H9 (cell line): ENCODE results near the gene SPRR2F. TPM values are rescaled to one million over a fixed set of nuclear protein-coding genes. Genes with fewer than 3 reads are reported as not detected.

Source experiments
- DNase-seq: peaks from one replicate; pipeline ENCODE4 v3.0.0-alpha.2; 2017
- H2AFZ ChIP-seq: one replicate; pipeline ENCODE4 v1.6.1; 2013; ENCODE audit warnings: mild to moderate bottlenecking, low read length, control low read depth, moderate library complexity
- H2AK5ac ChIP-seq: 2 replicates; pipeline ENCODE4 v1.6.1; 2013; ENCODE audit warnings: low read length, control low read depth, mixed read lengths; ENCODE audit not compliant: insufficient read length
- H2BK120ac ChIP-seq: one replicate; pipeline ENCODE4 v1.6.1; 2013; ENCODE audit warnings: low read depth, mild to moderate bottlenecking, low read length, control low read depth, inconsistent platforms; ENCODE audit not compliant: poor library complexity, severe bottlenecking
- H2BK12ac ChIP-seq: 2 replicates; pipeline ENCODE4 v1.6.1; 2013; ENCODE audit warnings: low read length, control low read depth, mixed read lengths, low read depth; ENCODE audit not compliant: insufficient read length
- H2BK15ac ChIP-seq: 2 replicates; pipeline ENCODE4 v1.6.1; 2013; ENCODE audit warnings: low read depth, low read length, control low read depth
- H2BK20ac ChIP-seq: one replicate; pipeline ENCODE4 v1.6.1; 2013; ENCODE audit warnings: low read depth, mild to moderate bottlenecking, low read length, control low read depth, inconsistent platforms; ENCODE audit not compliant: poor library complexity, severe bottlenecking
- H2BK5ac ChIP-seq: 2 replicates; pipeline ENCODE4 v1.6.1; 2013; ENCODE audit warnings: low read length, control low read depth, mixed read lengths; ENCODE audit not compliant: insufficient read length
- H3K14ac ChIP-seq: 2 replicates; pipeline ENCODE4 v1.6.1; 2013; ENCODE audit warnings: low read length, control low read depth; ENCODE audit not compliant: insufficient read depth
- H3K18ac ChIP-seq: 2 replicates; pipeline ENCODE4 v1.6.1; 2013; ENCODE audit warnings: low read depth, mild to moderate bottlenecking, mixed read lengths, low read length, control low read depth; ENCODE audit not compliant: insufficient read length
- H3K23ac ChIP-seq: 2 replicates; pipeline ENCODE4 v1.6.1; 2013; ENCODE audit warnings: low read length, control low read depth, mixed read lengths, low read depth; ENCODE audit not compliant: insufficient read length
- H3K23me2 ChIP-seq: 2 replicates; pipeline ENCODE4 v1.6.1; 2013; ENCODE audit warnings: low read depth, mild to moderate bottlenecking, mixed read lengths, low read length, control low read depth; ENCODE audit not compliant: insufficient read length, poor library complexity, severe bottlenecking
- H3K27ac ChIP-seq: 2 replicates; pipeline ENCODE4 v1.5.1; 2013; ENCODE audit warnings: low read length, control low read depth, mixed read lengths, low read depth; ENCODE audit not compliant: insufficient read length
- H3K27me3 ChIP-seq: 2 replicates; pipeline ENCODE4 v1.6.1; 2013; ENCODE audit warnings: low read length, control low read depth, inconsistent platforms; ENCODE audit not compliant: insufficient read depth
- H3K4ac ChIP-seq: 2 replicates; pipeline ENCODE4 v1.6.1; 2013; ENCODE audit warnings: low read depth, mild to moderate bottlenecking, control low read depth, inconsistent platforms, low read length, moderate library complexity
- H3K4me1 ChIP-seq: 2 replicates; pipeline ENCODE4 v1.6.1; 2013; ENCODE audit warnings: low read length, control low read depth, inconsistent platforms; ENCODE audit not compliant: insufficient read depth
- H3K4me2 ChIP-seq: 2 replicates; pipeline ENCODE4 v1.6.1; 2013; ENCODE audit warnings: low read length, control low read depth, mixed read lengths; ENCODE audit not compliant: insufficient read length, insufficient read depth
- H3K56ac ChIP-seq: 2 replicates; pipeline ENCODE4 v1.6.1; 2013; ENCODE audit warnings: low read depth, mild to moderate bottlenecking, mixed read lengths, low read length, control low read depth; ENCODE audit not compliant: insufficient read length
- H3K79me1 ChIP-seq: 2 replicates; pipeline ENCODE4 v1.6.1; 2013; ENCODE audit warnings: low read depth, mild to moderate bottlenecking, moderate library complexity, low read length, control low read depth, inconsistent platforms; ENCODE audit not compliant: insufficient read depth, poor library complexity, severe bottlenecking
- H3K79me2 ChIP-seq: 2 replicates; pipeline ENCODE4 v1.6.1; 2013; ENCODE audit warnings: low read length, control low read depth, inconsistent platforms; ENCODE audit not compliant: insufficient read depth
- H3K9ac ChIP-seq: 2 replicates; pipeline ENCODE4 v1.6.1; 2013; ENCODE audit warnings: low read length, control low read depth, mixed read lengths; ENCODE audit not compliant: insufficient read length; ENCODE audit errors: extremely low read depth
- H3K9me3 ChIP-seq: one replicate; pipeline ENCODE4 v1.6.1; 2013; ENCODE audit warnings: low read depth, low read length, inconsistent platforms; ENCODE audit not compliant: control insufficient read depth
- H3T11ph ChIP-seq: one replicate; pipeline ENCODE4 v1.6.1; 2013; ENCODE audit warnings: mild to moderate bottlenecking, low read length, control low read depth, inconsistent platforms
- H4K20me1 ChIP-seq: one replicate; pipeline ENCODE4 v1.6.1; 2013; ENCODE audit not compliant: control insufficient read depth, insufficient read length, insufficient read depth
- H4K5ac ChIP-seq: 2 replicates; pipeline ENCODE4 v1.6.1; 2013; ENCODE audit warnings: low read depth, mild to moderate bottlenecking, mixed read lengths, low read length, control low read depth; ENCODE audit not compliant: insufficient read length
- H4K8ac ChIP-seq: replicated peaks from 2 replicates; pipeline ENCODE4 v1.6.1; 2013; ENCODE audit warnings: low read length, control low read depth, mixed read lengths, low read depth; ENCODE audit not compliant: insufficient read length
- H4K91ac ChIP-seq: 2 replicates; pipeline ENCODE4 v1.6.1; 2013; ENCODE audit warnings: low read depth, mild to moderate bottlenecking, moderate library complexity, mixed read lengths, low read length, control low read depth; ENCODE audit not compliant: insufficient read length
- H3K27ac Mint-ChIP-seq, 3 experiments: 2 replicates in 2 of 3; 3 replicates in 1 of 3; pipeline ENCODE4 v1.8.0; 2020 to 2021; ENCODE audit warnings: mixed read lengths in 3 of 3, mild to moderate bottlenecking in 1 of 3, moderate library complexity in 1 of 3
- H3K27me3 Mint-ChIP-seq: 2 replicates; pipeline ENCODE4 v1.8.0; 2021; ENCODE audit warnings: low read depth, mild to moderate bottlenecking, moderate library complexity, mixed read lengths
- H3K36me3 Mint-ChIP-seq, 3 experiments: 2 replicates in 2 of 3; 3 replicates in 1 of 3; pipeline ENCODE4 v1.8.0; 2020 to 2021; ENCODE audit warnings: low read depth in 3 of 3, mixed read lengths in 3 of 3; ENCODE audit not compliant: insufficient read depth in 1 of 3
- H3K4me1 Mint-ChIP-seq, 2 experiments: 2 replicates each; pipeline ENCODE4 v1.8.0; 2020; ENCODE audit warnings: mixed read lengths in 2 of 2
- H3K4me3 Mint-ChIP-seq, 2 experiments: 2 replicates in 1 of 2; 3 replicates in 1 of 2; pipeline ENCODE4 v1.8.0; 2020 to 2021; ENCODE audit warnings: mild to moderate bottlenecking in 2 of 2, mixed read lengths in 2 of 2, moderate library complexity in 1 of 2
- H3K9me3 Mint-ChIP-seq, 2 experiments: 2 replicates in 1 of 2; 3 replicates in 1 of 2; pipeline ENCODE4 v1.8.0; 2020; ENCODE audit warnings: mild to moderate bottlenecking in 2 of 2, mixed read lengths in 2 of 2, moderate library complexity in 1 of 2
- CTCF ChIP-seq: fragments of 200-600 bp; sonication (generic); conservative IDR thresholded peaks from 3 replicates; pipeline ENCODE4 v1.8.0; 2021; ENCODE audit warnings: antibody characterized with exemption, mild to moderate bottlenecking
- WGBS: extraction: QIAGEN DNeasy Blood & Tissue Kit; methylation state at CpG from one replicate; pipeline ENCODE4 v1.1.7; 2013; ENCODE audit warnings: missing lambda C conversion rate, low lambda C conversion rate, mixed read lengths; ENCODE audit not compliant: insufficient read length; ENCODE audit errors: extremely low coverage; 5-methylcytosine and 5-hydroxymethylcytosine counted together
- total RNA-seq: library from RNA; stranded (reverse); gene quantifications from 2 replicates; pipeline ENCODE4 v1.2.1, GENCODE V29; 2021

The SPRR2F gene
- total RNA-seq, 1 experiment from 2014 or later: not detected

GRCh38 chr1:153087652-153088051 lies 25.7 kb downstream of the SPRR2F start:
- Histone ChIP-seq H3K4me1 (no peaks in the 10 kb centered on the region), H3K23me2 (no peaks in the 10 kb centered on the region), H2BK5ac (no peak overlapping the region), H3K4ac (no peak overlapping the region), H4K8ac (no peak overlapping the region), H2BK15ac (no peak overlapping the region), H3K27me3 (no peaks in the 10 kb centered on the region), H3K79me1 (no peaks in the 10 kb centered on the region), H3K79me2 (no peaks in the 10 kb centered on the region), H2BK120ac (no peak overlapping the region), H2AK5ac (no peak overlapping the region), H3K27ac (no peak overlapping the region), H3K14ac (no peak overlapping the region), H3K23ac (no peak overlapping the region), H3K9me3 (no peaks in the 10 kb centered on the region), H2BK12ac (no peak overlapping the region), H2BK20ac (no peak overlapping the region), H3K18ac (no peak overlapping the region), H3K9ac (no peak overlapping the region), H2AFZ (no peak overlapping the region), H4K91ac (no peak overlapping the region), H3T11ph (no peak overlapping the region), H4K5ac (no peak overlapping the region), H3K4me2 (no peak overlapping the region), H4K20me1 (no peaks in the 10 kb centered on the region), H3K56ac (no peak overlapping the region)
- no peak for TF ChIP-seq CTCF
- H3K9me3 Mint-ChIP-seq: peaks cover 3 to 7% of the 10 kb centered on the region in 2 experiments; a peak in 4 of 5 replicates
- no peaks in the 10 kb centered on the region; the same call in 1 of the 2 replicates for H3K27me3 Mint-ChIP-seq
- DNase-seq: no peak
- no peak overlapping the region for H3K4me3 Mint-ChIP-seq
- whole genome bisulfite sequencing: no CpG with 5 or more reads among the region's 1 CpG
- H3K4me1 Mint-ChIP-seq: peaks cover 3 to 7% of the 10 kb centered on the region in 2 experiments
- H3K27ac Mint-ChIP-seq: no peak overlapping the region
- H3K36me3 Mint-ChIP-seq: no peaks in the 10 kb centered on the region
